GM12801 (cell line): ENCODE data around the gene PYGL.

Experiments
- CTCF ChIP-seq: IDR thresholded peaks from one replicate; pipeline ENCODE4 v1.5.1; 2011; ENCODE audit warnings: control low read depth; ENCODE audit not compliant: insufficient read length; ENCODE audit errors: extremely low read depth

PYGL gene

GRCh38 chr14:50897658-50898175 lies 46.6 kb downstream of the PYGL start:
- no peak for TF ChIP-seq CTCF

- TF ChIP-seq CTCF: no peak
Observed at GRCh38 chr14:50892255-50892654, 52.0 kb downstream of the PYGL start.

- no peak for TF ChIP-seq CTCF
Observed at GRCh38 chr14:50887476-50887875, 56.8 kb downstream of the PYGL start.

GRCh38 chr14:50883827-50884197 lies 60.5 kb downstream of the PYGL start:
- no peak for TF ChIP-seq CTCF

- TF ChIP-seq CTCF: no peak
Observed at GRCh38 chr14:50882932-50883826, 61.1 kb downstream of the PYGL start.

- TF ChIP-seq CTCF: no peak
Observed at GRCh38 chr14:50875359-50876070, 68.8 kb downstream of the PYGL start.

GRCh38 chr14:50874757-50875156 lies 69.5 kb downstream of the PYGL start:
- TF ChIP-seq CTCF: no peak
